NCI-H2107 treated with DMSO at 0.1 percent for 48 hours (cell line): Measurements from ENCODE around the gene STYK1.
"Not testable (repeated sequence)": the region's sequence is repeated elsewhere in the genome, so short reads cannot be mapped to it uniquely, and the experiment has no call there.

Experiments used
- DNase-seq: peaks from one replicate; lab custom pipeline; 2025; ENCODE audit not compliant: unreplicated experiment; lab: John Stamatoyannopoulos, UW

STYK1 gene

DNA sequence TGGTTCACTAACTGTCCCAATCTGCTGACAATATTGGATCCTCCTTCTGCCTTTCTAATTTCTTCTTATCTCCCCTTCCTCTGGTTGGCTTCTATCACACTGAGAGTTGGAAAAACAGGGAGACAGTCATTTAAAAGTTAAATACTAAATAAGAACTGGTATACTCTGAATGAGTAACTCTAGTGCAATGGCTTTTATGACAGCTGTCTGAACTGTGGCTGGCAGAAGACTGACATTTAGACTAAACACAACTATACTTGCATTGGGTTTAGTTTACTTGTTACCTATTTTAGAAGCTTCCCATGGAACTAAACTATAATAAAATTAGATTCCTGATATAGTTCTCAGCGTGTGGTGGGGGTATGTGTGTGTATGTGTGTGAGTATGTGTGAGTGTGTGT lies 52.6 kb downstream of the STYK1 start:
- no peak for DNase-seq

DNA sequence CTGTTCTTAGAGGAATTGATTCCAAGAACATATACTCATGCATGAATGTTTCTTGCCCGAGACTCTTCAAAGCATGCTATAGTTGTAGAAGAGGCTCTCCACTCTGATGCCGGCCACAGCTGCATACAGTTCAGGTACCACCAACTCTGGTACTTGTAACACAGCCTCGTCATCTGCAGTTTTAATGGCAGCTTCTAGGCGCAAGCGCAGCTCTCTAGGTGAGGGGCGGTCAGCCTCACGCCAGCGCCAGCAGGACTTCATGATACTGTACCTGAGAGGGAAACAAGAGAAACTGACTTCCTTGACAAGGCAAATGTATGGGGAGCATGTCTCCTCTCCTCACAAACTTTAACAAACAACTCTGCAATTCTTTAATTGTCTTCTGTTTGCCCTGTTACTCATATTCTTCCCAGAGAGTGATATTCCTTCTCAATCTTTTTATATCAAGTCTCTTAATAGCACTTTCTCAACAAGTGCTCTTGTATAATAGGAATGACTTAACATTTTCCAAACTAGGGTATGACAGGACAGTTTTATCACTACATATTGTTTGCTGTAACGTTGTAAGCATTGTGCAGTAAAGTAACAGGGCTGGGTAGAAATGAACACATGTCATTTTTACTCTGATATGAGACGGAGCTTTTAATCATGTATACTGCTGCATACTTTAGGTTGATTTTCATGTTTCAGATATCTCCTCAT lies 53.6 kb downstream of the STYK1 start:
- no peak for DNase-seq

DNA sequence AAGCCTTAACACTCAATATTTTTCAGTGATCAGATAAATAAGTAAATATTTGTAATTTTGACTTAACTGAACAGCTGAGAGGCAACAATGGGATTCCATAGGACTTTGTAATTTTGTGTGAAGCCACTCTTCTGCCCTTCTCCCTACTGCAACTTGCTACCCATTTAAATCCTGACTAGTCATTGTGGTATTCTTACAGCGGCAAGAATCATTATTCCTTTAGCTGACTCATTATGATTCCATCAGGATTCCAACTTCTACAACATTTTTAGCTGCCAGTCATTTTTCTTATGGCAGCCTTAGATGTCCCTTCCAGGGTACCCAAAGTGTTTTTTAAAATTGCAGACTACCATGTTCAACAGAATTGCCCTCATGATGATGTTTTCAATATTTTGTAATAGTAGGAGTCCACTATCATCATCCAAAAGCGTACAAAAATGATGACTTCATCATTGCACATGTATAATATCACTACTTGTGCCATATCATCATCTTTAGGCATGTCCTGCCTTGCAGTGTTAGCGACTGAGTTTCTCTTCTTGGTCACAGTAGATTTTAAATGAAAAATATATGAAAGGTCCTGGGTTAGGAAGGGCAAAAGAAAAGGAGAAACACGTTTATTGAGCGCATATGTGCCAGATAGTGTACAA lies 55.4 kb downstream of the STYK1 start:
- no peak for DNase-seq

DNA sequence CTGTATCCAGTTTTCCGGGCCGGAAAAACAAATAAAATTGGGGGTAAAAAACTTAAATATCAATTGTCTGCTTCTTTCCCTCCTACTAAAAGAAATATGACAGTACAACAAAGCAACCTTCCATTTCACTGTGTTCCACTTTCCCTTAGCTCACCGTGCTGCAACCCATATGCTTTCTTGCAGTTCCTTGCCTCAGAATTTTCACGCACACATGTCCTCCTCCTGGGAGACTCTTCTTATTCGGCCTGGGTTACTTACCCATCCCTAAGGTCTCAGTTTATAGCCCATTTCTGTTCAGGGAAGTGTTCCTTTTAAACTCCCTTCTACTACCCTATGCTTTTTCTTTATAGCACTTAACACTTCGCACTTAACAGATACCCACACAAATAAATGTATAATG lies 56.0 kb downstream of the STYK1 start:
- DNase-seq, result no peak

DNA sequence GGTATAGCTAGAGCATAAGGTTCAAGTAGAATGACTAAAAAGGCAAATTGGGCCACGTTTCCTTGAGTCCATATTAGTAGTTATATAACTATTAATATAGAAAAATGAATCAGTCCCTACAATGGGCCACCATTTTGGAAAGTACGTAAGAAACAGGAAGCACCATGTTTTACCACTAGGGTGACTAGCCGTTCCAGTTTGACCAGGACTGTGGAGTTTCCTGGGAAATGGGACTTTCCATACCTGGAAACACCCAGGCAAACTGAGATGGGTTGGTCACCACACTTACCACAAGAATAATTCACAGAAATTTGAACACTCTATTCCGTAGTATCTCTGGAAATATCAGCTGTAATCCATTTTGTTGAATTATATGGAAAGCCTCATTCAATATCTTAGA lies 58.3 kb downstream of the STYK1 start:
- DNase-seq, result no peak

DNA sequence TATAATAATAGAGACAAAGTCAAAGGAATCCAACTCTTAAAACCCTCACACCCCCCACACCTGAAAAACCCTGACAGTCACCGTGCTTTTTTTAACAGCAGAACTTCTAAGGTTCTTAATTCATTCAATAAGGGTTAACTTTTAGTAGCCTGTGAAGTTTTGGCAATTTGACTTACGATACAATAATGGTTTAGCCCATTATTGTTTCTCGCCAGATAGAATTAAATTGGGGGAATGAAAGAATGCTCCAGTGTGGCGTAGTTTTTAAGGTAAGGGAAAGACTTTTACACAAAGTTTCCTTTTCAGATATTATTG lies 59.8 kb downstream of the STYK1 start:
- DNase-seq, result no peak

DNA sequence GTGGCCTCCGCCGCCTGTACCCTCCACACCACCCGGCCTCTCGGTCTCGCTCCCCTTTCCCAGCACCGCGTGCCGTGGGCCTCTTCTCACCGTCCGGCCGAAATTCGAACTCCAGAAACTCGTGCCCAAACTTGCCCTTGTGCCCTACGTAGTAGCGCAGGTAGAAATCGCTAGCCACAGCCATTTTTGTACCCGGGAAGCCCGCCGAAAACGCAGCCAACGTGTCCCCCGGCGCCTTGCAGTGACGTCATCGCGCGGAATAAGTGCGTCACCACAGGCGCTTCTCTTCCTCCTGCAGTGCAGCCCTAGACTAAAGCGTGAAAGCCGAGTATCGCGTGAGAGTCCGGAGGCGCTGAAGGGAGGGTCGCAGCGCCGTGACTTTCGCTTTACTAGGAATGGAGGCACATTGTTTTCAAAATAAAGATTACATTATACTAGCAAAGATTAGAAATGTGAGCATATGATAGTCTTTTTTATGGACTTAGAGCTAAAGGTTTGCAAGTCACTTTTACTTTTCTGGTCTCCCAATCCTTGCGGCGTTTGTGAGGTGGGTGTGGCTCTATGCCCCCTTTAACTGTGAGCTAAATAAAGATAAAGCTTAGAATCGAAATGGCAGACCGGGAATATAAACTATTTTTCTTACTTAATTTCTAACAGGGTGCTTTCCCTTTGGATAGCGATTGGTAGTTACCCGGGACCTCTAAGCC lies 60.4 kb downstream of the STYK1 start, which contains the start of gene MAGOHB:
Gene MAGOHB (minus strand): TSS at position 261 of the 707 bp plus-strand sequence. CDS start 77 bp downstream, at position 184.
- peak; percentile 94 for DNase-seq

DNA sequence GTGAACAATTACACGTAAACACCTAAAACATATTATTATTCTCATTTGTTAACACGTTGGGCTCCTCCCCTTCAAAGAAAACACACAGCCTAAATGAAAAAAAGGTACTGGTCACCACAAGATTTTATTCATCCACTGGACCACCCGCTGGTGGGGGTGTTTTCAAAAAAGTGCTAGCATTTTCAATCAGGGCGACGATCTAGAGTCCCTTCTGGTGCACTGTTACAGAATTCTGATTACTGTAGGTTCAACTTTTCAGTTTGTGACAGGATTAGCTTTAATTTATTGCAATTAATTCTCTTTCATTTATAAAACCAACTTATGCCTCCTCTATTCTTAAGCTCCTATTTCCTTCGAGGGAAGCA lies 60.9 kb downstream of the STYK1 start:
- DNase-seq, result peak; percentile 67

DNA sequence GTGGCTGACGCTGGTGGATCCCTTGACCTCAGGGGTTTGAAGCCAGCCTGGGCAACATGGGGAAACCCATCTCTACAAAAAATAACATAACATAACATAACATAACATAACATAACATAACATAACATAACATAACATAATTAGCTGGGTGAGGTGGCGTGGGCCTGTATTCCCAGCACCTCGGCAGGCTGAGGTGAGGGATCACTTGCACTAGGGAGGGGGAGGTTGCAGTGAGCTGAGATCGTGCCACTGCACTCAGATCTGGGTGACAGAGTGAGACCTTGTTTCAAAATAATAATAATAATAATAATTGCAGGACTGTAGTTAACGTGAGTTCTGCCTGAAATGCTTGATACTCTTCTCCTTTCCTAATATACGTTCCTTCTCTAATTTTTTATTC lies 61.7 kb downstream of the STYK1 start:
- no peak for DNase-seq

DNA sequence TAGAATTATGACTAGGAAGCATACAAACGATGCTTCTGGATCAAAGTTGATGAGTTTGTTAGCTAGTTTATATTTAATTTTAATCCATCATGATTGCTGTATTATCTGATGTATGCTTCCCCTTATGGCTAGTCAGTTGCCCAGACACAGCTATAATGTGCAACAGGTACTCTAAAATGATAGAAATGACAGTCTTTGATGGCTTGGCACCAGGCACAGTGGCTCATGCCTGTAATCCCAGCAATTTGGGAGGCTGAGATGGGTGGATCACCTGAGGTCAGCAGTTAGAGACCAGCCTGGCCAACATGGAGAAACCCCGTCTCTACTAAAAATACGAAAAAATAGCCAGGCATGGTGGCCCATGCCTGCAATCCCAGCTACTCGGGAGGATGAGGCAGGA lies 62.6 kb downstream of the STYK1 start:
- DNase-seq, result not testable (repeated sequence)

DNA sequence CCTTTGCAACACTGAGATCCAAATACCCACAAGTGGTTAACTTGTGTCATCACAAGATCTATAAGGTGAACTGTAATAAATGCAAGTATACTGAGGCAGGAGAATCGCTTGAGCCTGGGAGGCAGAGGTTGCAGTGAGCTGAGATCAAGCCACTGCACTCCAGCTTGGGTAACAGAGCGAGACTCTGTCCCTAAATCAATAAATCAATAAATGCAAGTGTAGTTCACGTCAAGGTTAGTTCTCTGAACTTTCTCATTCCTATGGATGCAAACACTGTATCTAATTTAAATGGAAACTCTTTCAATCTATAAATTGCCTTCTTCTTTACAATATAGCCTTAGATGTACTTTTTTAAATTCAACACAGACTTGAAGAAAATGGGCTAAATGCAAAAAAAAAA lies 63.7 kb downstream of the STYK1 start:
- DNase-seq, result no peak

DNA sequence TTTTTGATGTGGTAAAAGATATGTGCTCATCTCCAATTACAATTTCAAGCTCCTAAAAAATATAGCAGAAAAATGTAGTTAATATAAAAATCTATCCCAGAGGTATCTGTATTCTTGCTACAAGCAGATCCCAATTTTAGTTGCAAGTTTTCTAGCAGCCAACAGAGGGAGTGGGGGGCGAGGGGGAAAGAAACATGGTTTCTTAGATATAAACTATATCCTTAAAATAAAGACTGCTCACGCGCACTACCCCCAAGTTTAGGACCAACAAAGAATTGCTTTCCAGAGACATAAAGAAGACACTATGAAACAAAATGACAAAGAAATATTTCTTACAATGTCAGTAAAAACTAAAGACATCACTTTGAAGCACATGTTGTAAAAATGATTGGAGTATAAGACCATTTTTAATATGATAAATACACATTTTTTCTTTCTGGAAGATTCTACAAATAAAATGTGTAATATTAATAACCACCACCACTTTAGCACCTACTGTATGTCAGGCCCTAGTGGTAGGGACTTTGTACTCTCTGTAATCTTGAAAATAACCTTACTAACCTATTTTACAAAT lies 65.9 kb downstream of the STYK1 start:
- DNase-seq, result no peak

DNA sequence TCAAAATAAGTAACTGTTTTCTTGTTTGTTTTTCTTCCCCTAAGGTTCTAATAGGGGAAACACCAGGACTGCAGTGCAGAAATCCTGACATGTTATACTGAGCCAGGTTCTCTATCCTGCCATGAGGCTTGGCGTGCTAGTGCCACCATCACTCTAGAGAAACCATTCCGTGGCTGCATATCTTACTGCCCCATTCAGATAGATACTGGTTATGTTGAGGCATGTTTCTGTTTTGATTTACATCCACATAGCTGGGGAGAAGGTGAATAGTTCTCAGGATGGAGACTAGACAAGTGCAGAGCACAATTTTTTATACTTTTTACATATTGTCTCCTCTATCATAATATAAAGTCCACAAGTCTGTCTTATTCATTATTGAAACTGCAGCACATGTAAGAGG lies 72.0 kb downstream of the STYK1 start:
- DNase-seq, result no peak

DNA sequence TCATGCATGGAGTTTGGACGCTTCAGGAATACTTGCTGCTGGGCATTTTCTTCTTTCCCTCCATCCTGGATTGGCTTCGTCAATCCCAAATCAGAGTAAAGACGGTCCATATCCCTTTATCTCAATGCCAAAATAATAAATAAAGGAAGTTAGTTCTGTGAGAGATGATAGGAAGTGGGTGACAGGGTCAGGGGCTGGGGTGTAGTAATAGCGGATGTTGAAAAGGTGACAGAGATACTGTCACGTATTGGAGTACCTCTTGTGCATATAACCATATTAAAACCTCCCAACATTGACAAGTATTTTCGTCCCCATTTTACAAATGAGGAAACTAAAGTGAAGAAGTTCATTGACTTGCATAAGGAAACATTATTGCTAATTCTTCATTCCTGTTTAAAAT lies 72.9 kb downstream of the STYK1 start:
- DNase-seq, result no peak

DNA sequence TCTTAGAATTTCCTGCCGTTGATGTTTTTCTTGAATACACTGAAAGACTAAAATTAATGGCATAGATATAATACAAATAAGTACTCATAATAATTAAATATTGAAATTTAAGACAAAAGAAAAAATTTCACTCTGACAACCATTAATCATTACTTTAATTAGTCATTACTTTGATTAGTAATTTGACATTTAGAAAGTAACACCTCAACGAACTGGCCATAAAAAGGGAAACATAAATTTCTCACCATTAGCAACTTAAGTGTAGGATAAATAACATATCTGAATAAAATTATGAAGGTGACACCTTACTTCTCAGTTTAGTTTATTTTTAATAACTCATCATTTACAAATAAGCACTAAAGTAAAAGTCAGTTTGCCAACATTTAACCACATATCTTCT lies 78.0 kb downstream of the STYK1 start:
- DNase-seq, result no peak

DNA sequence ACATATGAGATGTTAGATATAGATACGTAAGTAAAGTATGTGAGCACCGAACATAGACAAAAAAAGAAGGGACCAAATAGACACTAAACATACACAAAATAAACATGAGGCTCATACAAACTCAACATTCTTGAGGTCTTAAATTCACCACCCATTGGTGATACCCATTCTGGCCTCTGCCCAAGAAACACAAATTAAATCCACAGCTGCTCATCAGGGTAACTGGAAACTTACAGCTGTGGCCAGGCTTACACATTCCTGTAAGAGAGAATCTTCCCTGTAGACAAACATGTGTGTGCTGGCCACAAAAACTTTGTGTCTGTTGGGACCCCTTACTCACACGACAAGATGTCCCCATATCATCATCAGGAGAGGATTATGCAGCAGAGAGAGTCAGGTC lies 82.9 kb downstream of the STYK1 start:
- no peak for DNase-seq

DNA sequence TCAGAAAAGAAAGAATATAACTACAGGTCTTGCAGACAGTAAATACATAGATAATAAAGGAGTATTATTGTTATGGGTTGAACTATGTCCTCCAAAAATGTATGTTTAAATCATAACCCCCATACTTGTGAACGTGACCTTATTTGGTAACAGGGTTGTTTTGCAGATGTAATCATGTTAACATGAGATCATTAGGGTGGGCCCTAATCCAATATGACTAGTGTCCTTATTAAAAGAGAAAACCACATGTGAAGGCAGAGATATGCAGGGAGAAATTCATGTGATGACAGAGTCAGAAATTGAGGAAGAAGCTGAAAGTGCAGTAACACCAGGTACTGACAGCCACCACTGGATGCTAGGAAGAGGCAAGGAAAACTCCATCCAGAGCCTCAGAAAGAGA lies 89.4 kb downstream of the STYK1 start:
- DNase-seq, result no peak

DNA sequence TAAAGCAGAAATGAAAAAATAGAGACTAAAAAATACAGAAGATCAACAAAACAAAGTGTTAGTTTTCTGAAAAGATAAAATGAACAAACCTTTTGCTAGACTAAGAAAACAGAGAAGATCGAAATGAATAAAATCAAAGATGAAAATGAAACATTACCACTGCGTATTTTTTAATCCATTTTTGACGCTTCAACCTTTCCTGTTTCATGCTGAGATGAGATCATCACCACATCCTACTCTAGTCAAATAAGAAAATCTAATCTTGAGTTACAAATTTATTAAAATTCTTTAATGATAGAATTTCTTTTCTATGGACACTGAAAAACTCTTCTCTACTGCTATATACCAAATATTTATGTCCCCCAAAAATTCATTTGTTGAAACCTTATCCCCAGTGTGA lies 91.1 kb downstream of the STYK1 start:
- DNase-seq, result no peak

DNA sequence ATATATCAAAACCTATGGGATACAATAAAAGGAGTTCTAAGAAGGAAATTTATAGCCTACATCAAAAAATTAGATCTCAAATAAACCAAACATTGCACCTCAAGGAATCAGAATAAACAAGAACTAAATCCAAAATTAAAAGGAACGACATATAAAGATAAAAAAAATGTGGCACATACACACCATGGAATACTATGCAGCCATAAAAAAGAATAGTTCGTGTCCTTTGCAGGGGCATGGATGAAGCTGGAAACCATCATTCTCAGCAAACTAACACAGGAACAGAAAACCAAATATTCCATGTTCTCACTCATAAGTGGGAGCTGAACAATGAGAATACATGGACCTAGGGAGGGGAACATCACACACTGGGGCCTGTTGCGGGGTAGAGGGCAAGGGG lies 91.7 kb downstream of the STYK1 start:
- DNase-seq, result not testable (repeated sequence)

DNA sequence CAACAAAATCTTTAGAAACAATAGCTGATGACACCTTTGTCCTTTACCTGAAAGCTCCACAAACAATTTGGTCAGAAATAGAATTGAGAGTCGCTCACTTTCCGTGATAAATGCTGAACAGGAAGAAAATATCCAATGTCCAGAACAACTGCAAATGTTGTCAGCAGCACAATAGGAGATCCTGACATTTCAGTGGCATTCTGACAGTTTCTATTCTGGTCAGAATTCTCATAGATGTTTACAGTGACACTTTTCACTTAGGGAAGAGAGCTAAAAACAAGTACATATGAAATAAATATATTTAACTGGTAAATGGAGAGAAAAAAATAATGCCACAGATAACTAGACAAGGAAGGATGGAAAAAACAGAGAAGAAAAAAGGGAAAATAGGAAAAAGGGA lies 99.5 kb downstream of the STYK1 start:
- DNase-seq, result no peak

DNA sequence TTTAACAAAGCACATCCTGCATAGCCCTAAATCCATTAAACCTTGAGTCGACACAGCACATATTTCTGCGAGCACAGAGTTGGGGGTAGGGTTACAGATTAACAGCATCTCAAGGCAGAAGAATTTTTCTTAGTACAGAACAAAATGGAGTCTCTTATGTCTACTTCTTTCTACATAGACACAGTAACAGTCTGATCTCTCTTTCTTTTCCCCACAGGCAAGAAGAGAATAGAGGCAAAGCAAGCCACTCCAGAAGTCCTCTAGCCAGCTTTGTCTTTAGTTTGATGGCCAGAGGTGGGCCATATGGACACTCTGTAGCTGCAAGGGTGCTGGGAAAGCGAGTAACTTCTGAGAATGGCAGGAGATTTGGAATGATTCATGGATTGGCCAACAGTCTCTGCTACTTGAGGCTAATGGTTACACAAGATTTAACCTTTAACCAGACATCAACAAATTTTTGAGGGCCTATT lies 101.8 kb downstream of the STYK1 start:
- not testable (repeated sequence) for DNase-seq

DNA sequence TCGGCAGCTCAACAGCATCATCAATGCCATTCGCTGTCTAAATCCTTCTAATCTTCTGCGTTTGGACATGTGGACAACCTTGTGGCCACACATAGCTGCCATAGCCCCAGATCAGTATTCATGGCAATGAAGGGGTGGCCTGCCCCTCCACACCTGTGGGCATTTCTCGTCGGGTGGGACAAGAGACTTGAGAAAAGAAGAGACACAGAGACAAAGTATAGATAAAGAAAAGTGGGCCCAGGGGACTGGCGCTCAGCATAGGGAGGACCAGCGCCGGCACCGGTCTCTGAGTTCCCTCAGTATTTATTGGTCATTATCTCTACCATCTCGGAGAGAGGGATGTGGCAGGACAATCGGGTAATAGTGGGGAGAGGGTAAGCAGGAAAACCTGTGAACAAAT lies 102.7 kb downstream of the STYK1 start:
- no peak for DNase-seq
